Fibroblast of lung (primary cell): Measurements from ENCODE around the gene AMDHD2. TPM values are rescaled to one million over a fixed set of nuclear protein-coding genes. Genes with fewer than 3 reads are reported as not detected.
"Not testable (repeated sequence)": the region's sequence is repeated elsewhere in the genome, so short reads cannot be mapped to it uniquely, and the experiment has no call there.

Experiments
- DNase-seq, 2 donors: peaks; one replicate each; pipeline versions ENCODE4 v3.0.0 to v3.0.0-alpha.2; 2010; ENCODE audit warnings: low read depth in 2 of 2
- H2AFZ ChIP-seq: 2 replicates; pipeline ENCODE4 v1.5.1; 2012; ENCODE audit warnings: low read length, control low read depth, inconsistent platforms
- H3K27ac ChIP-seq: 2 replicates; pipeline ENCODE4 v1.5.1; 2011; ENCODE audit warnings: low read length, control low read depth; ENCODE audit not compliant: insufficient read depth
- H3K27me3 ChIP-seq: 2 replicates; pipeline ENCODE4 v1.5.1; 2011; ENCODE audit warnings: mild to moderate bottlenecking, low read length; ENCODE audit not compliant: control insufficient read depth, insufficient read depth
- H3K36me3 ChIP-seq: 2 replicates; pipeline ENCODE4 v1.5.1; 2011; ENCODE audit warnings: low read length; ENCODE audit not compliant: control insufficient read depth, insufficient read depth
- H3K4me1 ChIP-seq: 2 replicates; pipeline ENCODE4 v1.5.1; 2011; ENCODE audit warnings: low read length; ENCODE audit not compliant: control insufficient read depth, insufficient read depth; ENCODE audit errors: extremely low read depth
- H3K4me2 ChIP-seq: 2 replicates; pipeline ENCODE4 v1.5.1; 2011; ENCODE audit warnings: low read length, control low read depth; ENCODE audit not compliant: insufficient read depth; ENCODE audit errors: extremely low read depth
- H3K4me3 ChIP-seq, 4 experiments: fragments of 200-600 bp in 1 of 4; sonication (generic) in 1 of 4; replicated peaks in 1 of 4; 2 replicates each; pipeline ENCODE4 v1.5.1; 2011 to 2016; ENCODE audit warnings: low read length in 4 of 4, low read depth in 3 of 4, mild to moderate bottlenecking in 3 of 4, control low read depth in 2 of 4, inconsistent platforms in 1 of 4, mixed read lengths in 1 of 4; ENCODE audit not compliant: insufficient read depth in 1 of 4; ENCODE audit errors: control extremely low read depth in 1 of 4
- H3K79me2 ChIP-seq: 2 replicates; pipeline ENCODE4 v1.5.1; 2012; ENCODE audit warnings: mild to moderate bottlenecking, low read length, inconsistent platforms; ENCODE audit not compliant: control insufficient read depth, insufficient read depth
- H3K9ac ChIP-seq: 2 replicates; pipeline ENCODE4 v1.5.1; 2011; ENCODE audit warnings: mild to moderate bottlenecking, low read length, control low read depth; ENCODE audit not compliant: insufficient read depth
- H3K9me3 ChIP-seq: 2 replicates; pipeline ENCODE4 v1.5.1; 2012; ENCODE audit warnings: low read depth, low read length; ENCODE audit not compliant: control insufficient read depth, insufficient read depth
- H4K20me1 ChIP-seq: 2 replicates; pipeline ENCODE4 v1.5.1; 2011; ENCODE audit warnings: low read length; ENCODE audit not compliant: control insufficient read depth, insufficient read depth; ENCODE audit errors: extremely low read depth
- CTCF ChIP-seq, 2 donors: IDR thresholded peaks in 1 of 2; conservative IDR thresholded peaks in 1 of 2; 1 replicate in 1 of 2; 2 replicates in 1 of 2; pipeline ENCODE4 v1.5.1; 2011 to 2012; ENCODE audit warnings: low read length in 2 of 2, control low read depth in 1 of 2, inconsistent platforms in 1 of 2, low read depth in 1 of 2, mild to moderate bottlenecking in 1 of 2
- EZH2 ChIP-seq: IDR thresholded peaks from 2 replicates; pipeline ENCODE4 v1.5.1; 2012; ENCODE audit warnings: low read length, control low read depth, mild to moderate bottlenecking; ENCODE audit errors: missing control alignments
- polyA plus RNA-seq, 2 donors: library from polyadenylated mRNA; depleted of rRNA in 1 of 2; stranded (reverse) in 1 of 2; unstranded in 1 of 2; fragments of >200 nt; gene quantifications; 2 replicates each; pipeline ENCODE4 v1.2.1, GENCODE V29; 2011 to 2012; ENCODE audit warnings: missing spikeins in 1 of 2
- total RNA-seq: library from RNA; depleted of rRNA; stranded (reverse); fragments of >200 nt; gene quantifications from 2 replicates; pipeline ENCODE4 v1.2.1, GENCODE V29; 2014

Gene AMDHD2
- total and polyA plus RNA-seq, 2 donors (not counting 1 experiment from before 2014, with no cell fraction given), result 10.8 to 37.2 TPM

- Histone ChIP-seq H3K9ac (no peak overlapping the region), H3K4me2 (no peak overlapping the region), H4K20me1 (no peaks in the 10 kb centered on the region), H3K27me3 (no peaks in the 10 kb centered on the region), H3K36me3 (no peaks in the 10 kb centered on the region), H3K27ac (no peak overlapping the region), H3K4me3 (no peak overlapping the region), H3K4me1 (peaks cover 4% of the 10 kb centered on the region), H3K79me2 (peaks cover 3% of the 10 kb centered on the region), H3K9me3 (no peaks in the 10 kb centered on the region), H2AFZ (no peak overlapping the region)
- no peak for TF ChIP-seq CTCF (conservative IDR thresholded peaks at IDR 0.05 in 1 of 2, IDR thresholded peaks at IDR 0.05 in 1 of 2; ENCODE audit: low read depth in 1 of 2, low read length in 2 of 2)
- no peak for TF ChIP-seq EZH2
- DNase-seq, result no peak
These were observed 43.4 kb upstream of the AMDHD2 start for GRCh38 chr16:2476741-2477140.

- Histone ChIP-seq H3K4me3 (no peak overlapping the region), H4K20me1 (no peaks in the 10 kb centered on the region), H3K9ac (no peak overlapping the region), H3K4me1 (peaks cover 8% of the 10 kb centered on the region), H3K27ac (no peak overlapping the region), H3K9me3 (no peaks in the 10 kb centered on the region), H2AFZ (no peak overlapping the region), H3K79me2 (peaks cover 3% of the 10 kb centered on the region), H3K36me3 (no peaks in the 10 kb centered on the region), H3K4me2 (no peak overlapping the region), H3K27me3 (no peaks in the 10 kb centered on the region)
- TF ChIP-seq EZH2, result no peak
- no peak for TF ChIP-seq CTCF (conservative IDR thresholded peaks at IDR 0.05 in 1 of 2, IDR thresholded peaks at IDR 0.05 in 1 of 2; ENCODE audit: low read depth in 1 of 2, low read length in 2 of 2)
- no peak for DNase-seq
These were observed 42.8 kb upstream of the AMDHD2 start for GRCh38 chr16:2477327-2477726.

GRCh38 chr16:2478279-2478678 lies 41.9 kb upstream of the AMDHD2 start:
- TF ChIP-seq CTCF (conservative IDR thresholded peaks at IDR 0.05 in 1 of 2, IDR thresholded peaks at IDR 0.05 in 1 of 2; ENCODE audit: low read depth in 1 of 2, low read length in 2 of 2) (no peak), EZH2 (no peak)
- Histone ChIP-seq H4K20me1 (no peaks in the 10 kb centered on the region), H3K79me2 (peaks cover 3% of the 10 kb centered on the region), H3K9ac (no peak overlapping the region), H3K9me3 (no peaks in the 10 kb centered on the region), H3K27me3 (no peaks in the 10 kb centered on the region), H3K4me3 (no peak overlapping the region), H3K36me3 (no peaks in the 10 kb centered on the region), H3K4me2 (no peak overlapping the region), H2AFZ (no peak overlapping the region), H3K27ac (no peak overlapping the region), H3K4me1 (peaks cover 15% of the 10 kb centered on the region)
- DNase-seq, result no peak

- H3K4me2 ChIP-seq, H3K36me3 ChIP-seq, H3K27ac ChIP-seq, H3K9ac ChIP-seq, H3K27me3 ChIP-seq, H3K4me3 ChIP-seq, H2AFZ ChIP-seq, H3K9me3 ChIP-seq, DNase-seq, H4K20me1 ChIP-seq, H3K79me2 ChIP-seq: not testable (repeated sequence)
- H3K4me1 ChIP-seq, result peaks cover 20% of the 10 kb centered on the region
These were observed 40.2 kb upstream of the AMDHD2 start for GRCh38 chr16:2479996-2480395.
